ENCODE data around the gene ERN1.

ERN1 gene

GRCh38 chr17:64153565-64154312, 23.8 kb upstream of the ERN1 start:
- H3K4me3 Mint-ChIP-seq: peak overlapping the region in 1 of 3 experiments; percentile 64
- peaks cover 74% of the 10 kb centered on the region for H3K4me1 Mint-ChIP-seq
- peaks cover 36% of the 10 kb centered on the region for H3K36me3 Mint-ChIP-seq (ENCODE audit: low read depth)
- no peak for TF ChIP-seq CTCF (IDR thresholded peaks at IDR 0.05; ENCODE audit: unreplicated experiment in 3 of 3)
- H3K27ac Mint-ChIP-seq: peak overlapping the region; percentile 65 to 99 (median 96)
- H3K9me3 Mint-ChIP-seq: no peaks in the 10 kb centered on the region
- H3K27me3 Mint-ChIP-seq (ENCODE audit: low read depth): no peaks in the 10 kb centered on the region

- no peaks in the 10 kb centered on the region for H3K27me3 Mint-ChIP-seq (ENCODE audit: low read depth)
- peak overlapping the region in 2 of 3 experiments; percentile 84 to 99 for H3K27ac Mint-ChIP-seq
- H3K36me3 Mint-ChIP-seq (ENCODE audit: low read depth): peaks cover 45% of the 10 kb centered on the region
- TF ChIP-seq CTCF (IDR thresholded peaks at IDR 0.05; ENCODE audit: unreplicated experiment in 3 of 3): no peak
- peak overlapping the region in 1 of 3 experiments; percentile 38 for H3K4me3 Mint-ChIP-seq
- no peaks in the 10 kb centered on the region for H3K9me3 Mint-ChIP-seq
- peaks cover 71% of the 10 kb centered on the region for H3K4me1 Mint-ChIP-seq
These were observed 22.6 kb upstream of the ERN1 start for GRCh38 chr17:64152428-64153125.

- Mint-ChIP-seq H3K36me3 (ENCODE audit: low read depth) (peaks cover 50% of the 10 kb centered on the region), H3K27ac (no peak overlapping the region), H3K9me3 (no peaks in the 10 kb centered on the region)
These were observed 21.0 kb upstream of the ERN1 start for GRCh38 chr17:64151016-64151368.

GRCh38 chr17:64150237-64151015, 20.5 kb upstream of the ERN1 start:
- H3K27me3 Mint-ChIP-seq (ENCODE audit: low read depth): no peaks in the 10 kb centered on the region
- no peak overlapping the region for H3K4me3 Mint-ChIP-seq

More at GRCh38 chr17:64151016-64151368, 21.0 kb upstream of the ERN1 start:
- Mint-ChIP-seq H3K4me1 (peaks cover 68% of the 10 kb centered on the region), H3K4me3 (no peak overlapping the region), H3K27me3 (ENCODE audit: low read depth) (no peaks in the 10 kb centered on the region)
- TF ChIP-seq CTCF (IDR thresholded peaks at IDR 0.05; ENCODE audit: unreplicated experiment in 3 of 3): no peak

GRCh38 chr17:64149196-64149595, 19.3 kb upstream of the ERN1 start:
- no peaks in the 10 kb centered on the region for H3K27me3 Mint-ChIP-seq (ENCODE audit: low read depth)
- TF ChIP-seq CTCF (IDR thresholded peaks at IDR 0.05; ENCODE audit: unreplicated experiment in 3 of 3): no peak
- peaks cover 50% of the 10 kb centered on the region for H3K36me3 Mint-ChIP-seq (ENCODE audit: low read depth)
- H3K27ac Mint-ChIP-seq: peak overlapping the region in 1 of 3 experiments; percentile 39
- no peaks in the 10 kb centered on the region for H3K9me3 Mint-ChIP-seq
- H3K4me1 Mint-ChIP-seq: peaks cover 50% of the 10 kb centered on the region
- H3K4me3 Mint-ChIP-seq: peak overlapping the region in 1 of 3 experiments; percentile 39

More at GRCh38 chr17:64150237-64151015, 20.5 kb upstream of the ERN1 start:
- Mint-ChIP-seq H3K36me3 (ENCODE audit: low read depth) (peaks cover 50% of the 10 kb centered on the region), H3K9me3 (no peaks in the 10 kb centered on the region), H3K27ac (no peak overlapping the region), H3K4me1 (peaks cover 63% of the 10 kb centered on the region)
- TF ChIP-seq CTCF (IDR thresholded peaks at IDR 0.05; ENCODE audit: unreplicated experiment in 3 of 3): no peak

Measured in nephron (organoid).